MM.1S (cell line): Measurements from ENCODE around the gene PRKCE.

Source experiments
- DNase-seq: peaks from one replicate; pipeline ENCODE4 v3.0.0-alpha.2; 2015
- H2AFZ ChIP-seq: fragments of 300-600 bp; sonication (generic); 2 replicates; pipeline ENCODE4 v1.6.0; 2016; ENCODE audit warnings: antibody characterized with exemption, low read length
- H3F3A ChIP-seq: fragments of 300-600 bp; sonication (generic); 2 replicates; pipeline ENCODE4 v1.6.1; 2016; ENCODE audit warnings: mild to moderate bottlenecking, antibody characterized with exemption, low read length, moderate library complexity, mixed read lengths; ENCODE audit not compliant: insufficient read depth
- H3K27ac ChIP-seq: fragments of 300-600 bp; sonication (generic); 2 replicates; pipeline ENCODE4 v1.5.1; 2016; ENCODE audit warnings: mild to moderate bottlenecking, low read length
- H3K27me3 ChIP-seq: fragments of 300-600 bp; sonication (generic); replicated peaks from 2 replicates; pipeline ENCODE4 v1.6.0; 2016; ENCODE audit warnings: low read length; ENCODE audit not compliant: insufficient read depth
- H3K36me3 ChIP-seq: fragments of 300-600 bp; sonication (generic); replicated peaks from 2 replicates; pipeline ENCODE4 v1.6.1; 2016; ENCODE audit warnings: mild to moderate bottlenecking, low read length, mixed read lengths; ENCODE audit not compliant: insufficient read depth
- H3K4me1 ChIP-seq: fragments of 300-600 bp; sonication (generic); 2 replicates; pipeline ENCODE4 v1.6.1; 2016; ENCODE audit warnings: low read length, mixed read lengths
- H3K4me2 ChIP-seq: fragments of 300-600 bp; sonication (generic); 2 replicates; pipeline ENCODE4 v1.6.0; 2016; ENCODE audit warnings: low read depth, low read length
- H3K4me3 ChIP-seq: fragments of 300-600 bp; sonication (generic); 2 replicates; pipeline ENCODE4 v1.5.1; 2016; ENCODE audit warnings: low read length, mixed read lengths
- H3K79me2 ChIP-seq: fragments of 300-600 bp; sonication (generic); 2 replicates; pipeline ENCODE4 v1.6.1; 2016; ENCODE audit warnings: mixed run types, low read length, mixed read lengths
- H3K9ac ChIP-seq: fragments of 300-600 bp; sonication (generic); 2 replicates; pipeline ENCODE4 v1.6.1; 2016; ENCODE audit warnings: low read length, mixed read lengths
- H3K9me2 ChIP-seq: fragments of 300-600 bp; sonication (generic); replicated peaks from 2 replicates; pipeline ENCODE4 v1.6.1; 2016; ENCODE audit warnings: mild to moderate bottlenecking, low read length, mixed read lengths; ENCODE audit not compliant: insufficient read depth
- H3K9me3 ChIP-seq: fragments of 300-600 bp; sonication (generic); replicated peaks from 2 replicates; pipeline ENCODE4 v1.6.1; 2016; ENCODE audit warnings: mild to moderate bottlenecking, low read length, mixed read lengths; ENCODE audit not compliant: insufficient read depth
- H4K20me1 ChIP-seq: fragments of 300-600 bp; sonication (generic); 2 replicates; pipeline ENCODE4 v1.6.1; 2016; ENCODE audit warnings: mild to moderate bottlenecking, low read length, moderate library complexity, mixed read lengths; ENCODE audit not compliant: insufficient read depth
- CTCF ChIP-seq: fragments of 300-600 bp; sonication (generic); IDR thresholded peaks from 2 replicates; pipeline ENCODE4 v1.5.1; 2016; ENCODE audit warnings: antibody characterized with exemption, low read length, mixed read lengths
- EZH2 ChIP-seq: fragments of 300-600 bp; sonication (generic); optimal IDR thresholded peaks from 2 replicates; pipeline ENCODE3; 2017; ENCODE audit warnings: low read depth, mild to moderate bottlenecking, antibody characterized with exemption, low read length, mixed read lengths
- EZH2phosphoT487 ChIP-seq: fragments of 300-600 bp; sonication (generic); IDR thresholded peaks from 2 replicates; pipeline ENCODE4 v1.6.1; 2018; ENCODE audit warnings: antibody characterized with exemption, low read length

PRKCE gene

GRCh38 chr2:45647356-45647755 is 4.1 kb upstream of the PRKCE start:
- Histone ChIP-seq H3K27ac (no peak overlapping the region), H3K79me2 (peaks cover 9% of the 10 kb centered on the region), H3K9ac (no peak overlapping the region), H3K9me2 (no peaks in the 10 kb centered on the region), H3K4me3 (no peak overlapping the region), H3K4me1 (peaks cover 6% of the 10 kb centered on the region; the same call in 1 of the 2 replicates), H3K27me3 (0 out of 2 replicates have a peak, but pooled peaks cover 5% of the 10 kb centered on the region), H4K20me1 (no peaks in the 10 kb centered on the region), H3F3A (peaks cover 10% of the 10 kb centered on the region; the same call in 1 of the 2 replicates), H2AFZ (no peak overlapping the region), H3K9me3 (no peaks in the 10 kb centered on the region), H3K4me2 (no peak overlapping the region), H3K36me3 (no peaks in the 10 kb centered on the region)
- no peak for DNase-seq
- TF ChIP-seq CTCF = no peak
- no peak for TF ChIP-seq EZH2phosphoT487
- TF ChIP-seq EZH2 = no peak

- H3K27ac ChIP-seq = no peak overlapping the region
- H3F3A ChIP-seq = peaks cover 10% of the 10 kb centered on the region; the same call in 1 of the 2 replicates
- H3K4me3 ChIP-seq = no peak overlapping the region
- H3K27me3 ChIP-seq = 0 out of 2 replicates have a peak, but pooled peaks cover 1% of the 10 kb centered on the region
- H3K4me2 ChIP-seq = no peak overlapping the region
- H3K4me1 ChIP-seq = peaks cover 11% of the 10 kb centered on the region; the same call in 1 of the 2 replicates
- DNase-seq = no peak
- H3K9me3 ChIP-seq = no peaks in the 10 kb centered on the region
- peaks cover 15% of the 10 kb centered on the region for H3K79me2 ChIP-seq
- no peak overlapping the region for H3K9ac ChIP-seq
- H4K20me1 ChIP-seq = no peaks in the 10 kb centered on the region
- H2AFZ ChIP-seq = no peak overlapping the region
- TF ChIP-seq CTCF = no peak
- H3K9me2 ChIP-seq = no peaks in the 10 kb centered on the region
- no peaks in the 10 kb centered on the region for H3K36me3 ChIP-seq
Observed at GRCh38 chr2:45647986-45648520, 3.4 kb upstream of the PRKCE start.

- no peak overlapping the region for H2AFZ ChIP-seq
- no peaks in the 10 kb centered on the region for H3K27me3 ChIP-seq
- no peaks in the 10 kb centered on the region for H3K9me2 ChIP-seq
- no peak overlapping the region for H3K4me3 ChIP-seq
- H3K9me3 ChIP-seq = no peaks in the 10 kb centered on the region
- H3K4me1 ChIP-seq = peaks cover 11% of the 10 kb centered on the region; the same call in 1 of the 2 replicates
- TF ChIP-seq CTCF = no peak
- no peak for TF ChIP-seq EZH2phosphoT487
- TF ChIP-seq EZH2 = no peak
- peaks cover 10% of the 10 kb centered on the region; the same call in 1 of the 2 replicates for H3F3A ChIP-seq
- no peaks in the 10 kb centered on the region for H4K20me1 ChIP-seq
- H3K79me2 ChIP-seq = peaks cover 18% of the 10 kb centered on the region
- H3K27ac ChIP-seq = no peak overlapping the region
- no peak overlapping the region for H3K4me2 ChIP-seq
- H3K36me3 ChIP-seq = no peaks in the 10 kb centered on the region
- DNase-seq = no peak
- no peak overlapping the region for H3K9ac ChIP-seq
Observed at GRCh38 chr2:45648636-45649035, 2.8 kb upstream of the PRKCE start.
